ENCODE results near the gene XPR1. TPM values are rescaled to one million over a fixed set of nuclear protein-coding genes. Genes with fewer than 3 reads are reported as not detected.

Gene XPR1
- polyA plus RNA-seq, 2 donors, result 2.4 to 3.9 TPM

DNA sequence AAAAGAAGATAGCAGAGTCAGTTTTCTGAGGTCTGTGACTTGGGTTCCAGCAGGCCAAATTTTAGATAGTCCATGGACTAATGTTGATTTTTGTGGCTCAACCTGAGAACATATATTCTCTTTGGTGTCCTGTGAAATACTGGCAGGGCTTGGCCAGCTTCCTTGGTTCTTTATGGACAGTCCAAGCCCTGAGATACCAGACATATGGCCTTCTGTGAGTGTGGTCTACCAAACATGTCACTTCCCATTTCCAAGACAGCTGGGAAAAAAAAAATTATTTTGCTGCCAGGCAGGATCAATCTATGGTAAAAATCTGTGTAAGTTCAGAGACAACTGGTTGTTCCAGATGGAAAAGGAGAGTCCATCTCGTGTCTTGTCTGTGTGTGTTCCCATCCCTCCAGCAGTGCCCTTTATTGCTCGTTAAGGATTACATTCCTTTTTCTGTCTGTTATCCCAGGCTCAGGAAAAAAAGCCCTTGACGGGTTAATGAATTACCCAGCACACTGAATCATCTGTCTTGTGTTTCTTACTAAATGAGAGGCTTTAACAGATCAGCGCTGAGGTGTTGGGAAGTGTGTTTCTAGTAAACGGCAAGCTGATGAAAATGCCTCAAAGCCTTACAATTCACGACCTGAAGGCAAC, 33.4 kb upstream of the XPR1 start:
- H3K4me1 ChIP-seq (ENCODE audit: control insufficient read depth in 2 of 2, insufficient read depth in 2 of 2, low read length in 1 of 2), result peaks cover 0 to 3% of the 10 kb centered on the region in 2 donors
- no peaks in the 10 kb centered on the region for H3K36me3 ChIP-seq (ENCODE audit: control insufficient read depth in 2 of 2, insufficient read depth in 2 of 2, low read length in 1 of 2)
- H3K4me3 ChIP-seq (ENCODE audit: low read depth in 1 of 2, low read length in 2 of 2), result no peak overlapping the region
- no peaks in the 10 kb centered on the region for H3K27me3 ChIP-seq (ENCODE audit: control insufficient read depth in 1 of 2, insufficient read depth in 2 of 2, low read length in 2 of 2)
- no peak overlapping the region for H3K27ac ChIP-seq (ENCODE audit: low read depth in 2 of 2, low read length in 1 of 2)
- 26 to 28% methylated on average over 6 of the region's 6 CpGs for WGBS, 2 donors
- no peaks in the 10 kb centered on the region for H3K9me3 ChIP-seq (ENCODE audit: control insufficient read depth in 2 of 2, insufficient read depth in 1 of 2, low read depth in 1 of 2, low read length in 1 of 2)

DNA sequence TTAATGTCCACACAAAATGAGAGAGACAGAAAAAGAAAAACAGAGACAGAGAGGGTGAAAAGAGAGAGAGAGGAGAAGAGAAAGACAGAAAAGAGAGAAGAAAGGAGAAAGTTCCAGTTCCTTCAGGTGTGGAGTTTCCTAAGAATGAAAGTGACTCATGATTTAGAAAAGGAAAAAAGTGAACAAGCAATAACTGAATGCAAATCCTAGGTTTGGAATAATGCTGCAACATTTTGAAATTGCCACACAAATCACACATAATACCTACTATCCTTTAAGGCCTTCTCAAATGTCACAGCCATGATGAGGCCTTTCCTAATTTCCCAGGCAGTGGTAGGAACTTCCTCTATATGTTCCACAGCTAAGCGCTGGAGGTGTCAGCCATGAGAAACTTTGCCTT, 31.5 kb upstream of the XPR1 start:
- Histone ChIP-seq H3K4me3 (ENCODE audit: low read depth in 1 of 2, low read length in 2 of 2) (no peak overlapping the region), H3K9me3 (ENCODE audit: control insufficient read depth in 2 of 2, insufficient read depth in 1 of 2, low read depth in 1 of 2, low read length in 1 of 2) (no peaks in the 10 kb centered on the region), H3K27ac (ENCODE audit: low read depth in 2 of 2, low read length in 1 of 2) (no peak overlapping the region), H3K36me3 (ENCODE audit: control insufficient read depth in 2 of 2, insufficient read depth in 2 of 2, low read length in 1 of 2) (no peaks in the 10 kb centered on the region), H3K4me1 (ENCODE audit: control insufficient read depth in 2 of 2, insufficient read depth in 2 of 2, low read length in 1 of 2) (no peaks in the 10 kb centered on the region), H3K27me3 (ENCODE audit: control insufficient read depth in 1 of 2, insufficient read depth in 2 of 2, low read length in 2 of 2) (no peaks in the 10 kb centered on the region)
- WGBS, 2 donors, result 92 to 99% methylated on average over 1 of the region's 1 CpG

DNA sequence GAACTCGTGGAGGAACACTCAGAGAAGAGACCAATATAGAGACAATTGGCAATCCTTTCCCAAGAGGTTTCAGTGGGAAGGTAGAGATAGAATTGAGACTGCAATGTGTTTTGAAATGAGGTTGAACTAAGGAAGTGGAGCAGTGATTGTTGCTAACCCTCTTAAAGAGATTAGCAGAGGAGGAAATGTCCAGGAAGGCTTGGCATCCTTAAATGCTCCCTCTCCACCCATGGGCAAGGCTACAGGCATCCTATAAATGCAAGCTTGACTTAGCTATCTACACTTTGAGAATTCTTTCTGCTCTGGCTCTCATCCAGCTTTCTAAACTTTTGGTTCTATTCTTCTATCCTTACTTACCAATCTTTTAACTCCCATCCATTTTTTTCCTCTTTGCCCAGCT, 30.3 kb upstream of the XPR1 start:
- Histone ChIP-seq H3K36me3 (ENCODE audit: control insufficient read depth in 2 of 2, insufficient read depth in 2 of 2, low read length in 1 of 2) (no peaks in the 10 kb centered on the region), H3K9me3 (ENCODE audit: control insufficient read depth in 2 of 2, insufficient read depth in 1 of 2, low read depth in 1 of 2, low read length in 1 of 2) (no peaks in the 10 kb centered on the region), H3K27me3 (ENCODE audit: control insufficient read depth in 1 of 2, insufficient read depth in 2 of 2, low read length in 2 of 2) (no peaks in the 10 kb centered on the region), H3K4me1 (ENCODE audit: control insufficient read depth in 2 of 2, insufficient read depth in 2 of 2, low read length in 1 of 2) (no peaks in the 10 kb centered on the region), H3K27ac (ENCODE audit: low read depth in 2 of 2, low read length in 1 of 2) (no peak overlapping the region), H3K4me3 (ENCODE audit: low read depth in 1 of 2, low read length in 2 of 2) (no peak overlapping the region)
- WGBS, 2 donors, result 67 to 88% methylated on average over 1 of the region's 1 CpG

DNA sequence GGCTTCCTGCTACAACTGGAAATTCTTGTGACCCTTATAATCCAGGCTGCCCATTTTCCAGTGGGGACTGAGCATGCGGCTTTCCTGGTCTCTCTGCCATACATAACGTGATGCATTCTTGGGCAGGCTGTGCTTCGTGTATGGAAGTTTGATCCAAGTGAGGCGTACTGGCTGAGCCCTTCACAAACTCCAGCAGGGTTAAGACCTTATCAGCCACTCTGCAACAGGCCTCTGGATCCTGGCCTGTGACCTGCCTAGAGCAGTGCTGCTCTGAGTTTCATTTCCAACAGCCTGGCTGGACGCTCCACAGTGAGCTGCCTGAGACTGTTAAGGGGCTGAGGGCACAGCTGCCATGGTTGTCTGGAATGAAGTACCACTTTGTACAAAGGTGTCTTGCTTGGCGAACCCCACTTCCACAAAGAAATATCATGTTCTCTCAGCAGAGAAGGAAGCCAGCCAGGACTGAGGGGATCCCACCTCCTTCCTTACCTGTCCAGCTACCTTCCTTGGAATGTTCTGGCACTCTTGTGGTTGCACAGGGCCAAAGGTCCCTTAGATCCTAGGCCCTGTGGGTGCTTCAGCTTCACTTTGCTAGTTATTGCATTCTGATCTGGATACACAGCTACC, 28.5 kb upstream of the XPR1 start:
- H3K27me3 ChIP-seq (ENCODE audit: control insufficient read depth in 1 of 2, insufficient read depth in 2 of 2, low read length in 2 of 2), result no peaks in the 10 kb centered on the region
- H3K36me3 ChIP-seq (ENCODE audit: control insufficient read depth in 2 of 2, insufficient read depth in 2 of 2, low read length in 1 of 2), result no peaks in the 10 kb centered on the region
- no peaks in the 10 kb centered on the region for H3K4me1 ChIP-seq (ENCODE audit: control insufficient read depth in 2 of 2, insufficient read depth in 2 of 2, low read length in 1 of 2)
- no peak overlapping the region for H3K4me3 ChIP-seq (ENCODE audit: low read depth in 1 of 2, low read length in 2 of 2)
- WGBS, 2 donors, result 88 to 91% methylated on average over 6 of the region's 6 CpGs
- no peak overlapping the region for H3K27ac ChIP-seq (ENCODE audit: low read depth in 2 of 2, low read length in 1 of 2)
- no peaks in the 10 kb centered on the region for H3K9me3 ChIP-seq (ENCODE audit: control insufficient read depth in 2 of 2, insufficient read depth in 1 of 2, low read depth in 1 of 2, low read length in 1 of 2)

DNA sequence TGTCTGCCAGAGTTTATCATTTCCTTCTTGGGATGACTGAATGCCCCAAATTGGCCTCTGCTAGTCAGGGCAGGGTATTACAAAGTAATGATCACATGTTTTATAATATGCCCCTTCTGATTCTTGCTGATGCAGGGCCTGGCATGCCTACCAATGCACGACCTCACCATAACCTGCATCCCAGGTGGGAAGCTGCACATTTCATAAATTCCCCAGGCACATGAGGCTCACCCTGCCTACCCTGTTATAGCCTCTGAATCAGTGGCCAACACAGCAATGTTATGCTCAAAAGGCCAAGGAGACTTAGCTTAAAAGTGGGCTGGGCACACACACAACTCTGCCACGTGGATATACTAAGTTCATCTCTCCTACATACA, 28.0 kb upstream of the XPR1 start:
- WGBS, 2 donors, result 50 to 71% methylated on average over 2 of the region's 2 CpGs
- H3K4me1 ChIP-seq (ENCODE audit: control insufficient read depth in 2 of 2, insufficient read depth in 2 of 2, low read length in 1 of 2), result no peaks in the 10 kb centered on the region

DNA sequence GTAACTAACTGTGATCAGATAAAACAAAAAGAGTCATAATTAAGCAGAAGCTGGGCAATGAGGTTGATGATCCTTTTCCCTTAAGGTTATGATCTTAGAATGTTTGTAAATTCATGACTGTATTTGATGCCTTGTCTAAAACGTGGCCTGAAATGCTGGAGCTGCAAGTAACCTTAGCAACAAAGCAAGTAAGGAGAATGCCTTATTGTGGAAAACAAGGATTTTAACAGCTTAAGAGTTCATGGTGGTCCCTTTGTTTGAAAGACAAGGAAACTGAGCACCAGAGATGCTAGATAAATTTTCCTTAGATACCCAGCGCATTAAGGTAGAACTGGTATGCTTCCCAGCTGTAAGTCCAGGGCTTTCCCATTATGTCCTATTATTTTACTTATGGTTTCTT, 25.7 kb upstream of the XPR1 start:
- Histone ChIP-seq H3K4me1 (ENCODE audit: control insufficient read depth in 2 of 2, insufficient read depth in 2 of 2, low read length in 1 of 2) (no peaks in the 10 kb centered on the region), H3K27me3 (ENCODE audit: control insufficient read depth in 1 of 2, insufficient read depth in 2 of 2, low read length in 2 of 2) (no peaks in the 10 kb centered on the region)
- WGBS, 2 donors, result 65 to 71% methylated on average over 2 of the region's 2 CpGs

More for the DNA sequence above, 28.0 kb upstream of the XPR1 start:
- no peak overlapping the region for H3K27ac ChIP-seq (ENCODE audit: low read depth in 2 of 2, low read length in 1 of 2)
- no peak overlapping the region for H3K4me3 ChIP-seq (ENCODE audit: low read depth in 1 of 2, low read length in 2 of 2)
- no peaks in the 10 kb centered on the region for H3K9me3 ChIP-seq (ENCODE audit: control insufficient read depth in 2 of 2, insufficient read depth in 1 of 2, low read depth in 1 of 2, low read length in 1 of 2)
- H3K36me3 ChIP-seq (ENCODE audit: control insufficient read depth in 2 of 2, insufficient read depth in 2 of 2, low read length in 1 of 2), result no peaks in the 10 kb centered on the region
- no peaks in the 10 kb centered on the region for H3K27me3 ChIP-seq (ENCODE audit: control insufficient read depth in 1 of 2, insufficient read depth in 2 of 2, low read length in 2 of 2)

DNA sequence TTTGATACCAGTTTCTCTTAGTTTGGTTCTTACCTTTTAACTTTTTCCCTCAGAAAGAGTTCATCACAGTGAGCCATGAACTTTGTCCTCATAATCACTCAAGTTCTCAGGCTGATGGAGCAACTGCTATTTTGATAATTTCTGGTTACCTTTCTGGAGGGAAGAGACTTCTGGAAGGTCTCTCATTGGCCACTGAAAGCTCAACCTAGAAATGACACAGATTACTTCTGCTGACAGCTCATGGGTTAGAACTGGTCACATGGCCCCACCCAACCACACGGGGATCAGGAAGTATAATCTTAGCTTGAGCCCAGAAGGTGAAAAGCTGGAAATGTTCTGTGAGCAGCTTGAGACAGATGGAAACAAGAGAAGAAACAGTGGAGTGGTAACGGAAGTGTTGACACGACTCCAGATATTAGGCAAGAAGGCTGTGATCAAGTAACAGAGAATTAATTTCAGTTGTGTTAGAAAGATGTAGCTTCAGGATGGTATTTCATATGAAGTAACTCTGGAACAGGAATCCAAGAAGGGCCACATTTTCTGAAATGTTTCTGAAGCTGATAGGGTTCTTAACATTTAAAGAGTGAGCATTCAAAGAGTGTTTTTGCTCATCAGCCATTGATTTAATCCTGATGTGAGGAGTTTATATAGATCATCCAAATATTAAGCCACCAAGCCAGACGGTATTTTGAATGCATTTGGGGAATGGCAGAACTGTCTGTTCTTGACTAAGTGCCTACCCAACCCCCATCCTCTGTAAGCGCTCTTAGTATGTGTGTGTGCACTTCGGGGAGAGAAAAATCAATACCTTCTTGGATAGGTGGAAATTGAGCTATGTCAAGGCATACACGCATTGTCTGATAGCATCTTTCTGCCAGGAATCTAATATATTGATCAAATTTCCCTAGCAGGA, 21.9 kb upstream of the XPR1 start:
- WGBS, 2 donors, result 57 to 58% methylated on average over 7 of the region's 7 CpGs
- no peaks in the 10 kb centered on the region for H3K4me1 ChIP-seq (ENCODE audit: control insufficient read depth in 2 of 2, insufficient read depth in 2 of 2, low read length in 1 of 2)
- H3K36me3 ChIP-seq (ENCODE audit: control insufficient read depth in 2 of 2, insufficient read depth in 2 of 2, low read length in 1 of 2), result no peaks in the 10 kb centered on the region
- no peaks in the 10 kb centered on the region for H3K9me3 ChIP-seq (ENCODE audit: control insufficient read depth in 2 of 2, insufficient read depth in 1 of 2, low read depth in 1 of 2, low read length in 1 of 2)
- H3K4me3 ChIP-seq (ENCODE audit: low read depth in 1 of 2, low read length in 2 of 2), result no peak overlapping the region
- peak overlapping the region; percentile 11 to 31 for H3K27ac ChIP-seq (ENCODE audit: low read depth in 2 of 2, low read length in 1 of 2)
- H3K27me3 ChIP-seq (ENCODE audit: control insufficient read depth in 1 of 2, insufficient read depth in 2 of 2, low read length in 2 of 2), result no peaks in the 10 kb centered on the region

More for the DNA sequence above, 25.7 kb upstream of the XPR1 start:
- Histone ChIP-seq H3K27ac (ENCODE audit: low read depth in 2 of 2, low read length in 1 of 2) (no peak overlapping the region), H3K9me3 (ENCODE audit: control insufficient read depth in 2 of 2, insufficient read depth in 1 of 2, low read depth in 1 of 2, low read length in 1 of 2) (no peaks in the 10 kb centered on the region), H3K4me3 (ENCODE audit: low read depth in 1 of 2, low read length in 2 of 2) (no peak overlapping the region), H3K36me3 (ENCODE audit: control insufficient read depth in 2 of 2, insufficient read depth in 2 of 2, low read length in 1 of 2) (no peaks in the 10 kb centered on the region)

DNA sequence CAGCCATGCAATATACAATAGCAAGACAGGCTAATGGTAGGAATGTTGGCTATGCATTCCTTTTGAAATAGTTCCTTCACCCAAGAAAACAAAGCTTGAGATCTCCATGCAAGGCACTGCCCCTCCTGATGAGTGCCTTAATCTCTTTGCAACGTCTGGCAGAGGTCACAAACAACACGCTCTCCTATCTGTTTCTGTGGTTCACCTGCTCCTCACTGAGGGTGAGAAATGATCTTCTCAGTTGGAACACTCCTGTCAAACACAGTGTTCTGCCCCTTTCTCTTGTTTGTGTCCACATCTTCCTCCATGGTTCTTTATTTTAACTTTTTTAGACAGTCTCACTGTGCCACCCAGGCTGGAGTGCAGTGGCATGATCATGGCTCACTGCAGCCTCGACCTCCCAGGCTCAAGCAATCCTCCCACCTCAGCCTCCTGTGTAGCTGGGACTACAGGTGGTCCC, 21.2 kb upstream of the XPR1 start:
- H3K27me3 ChIP-seq (ENCODE audit: control insufficient read depth in 1 of 2, insufficient read depth in 2 of 2, low read length in 2 of 2), result no peaks in the 10 kb centered on the region
- 68 to 70% methylated on average over 3 of the region's 3 CpGs for WGBS, 2 donors
- H3K4me3 ChIP-seq (ENCODE audit: low read depth in 1 of 2, low read length in 2 of 2), result no peak overlapping the region
- H3K27ac ChIP-seq (ENCODE audit: low read depth in 2 of 2, low read length in 1 of 2), result peak overlapping the region; percentile 36 to 68
- H3K9me3 ChIP-seq (ENCODE audit: control insufficient read depth in 2 of 2, insufficient read depth in 1 of 2, low read depth in 1 of 2, low read length in 1 of 2), result no peaks in the 10 kb centered on the region
- no peaks in the 10 kb centered on the region for H3K4me1 ChIP-seq (ENCODE audit: control insufficient read depth in 2 of 2, insufficient read depth in 2 of 2, low read length in 1 of 2)
- no peaks in the 10 kb centered on the region for H3K36me3 ChIP-seq (ENCODE audit: control insufficient read depth in 2 of 2, insufficient read depth in 2 of 2, low read length in 1 of 2)

DNA sequence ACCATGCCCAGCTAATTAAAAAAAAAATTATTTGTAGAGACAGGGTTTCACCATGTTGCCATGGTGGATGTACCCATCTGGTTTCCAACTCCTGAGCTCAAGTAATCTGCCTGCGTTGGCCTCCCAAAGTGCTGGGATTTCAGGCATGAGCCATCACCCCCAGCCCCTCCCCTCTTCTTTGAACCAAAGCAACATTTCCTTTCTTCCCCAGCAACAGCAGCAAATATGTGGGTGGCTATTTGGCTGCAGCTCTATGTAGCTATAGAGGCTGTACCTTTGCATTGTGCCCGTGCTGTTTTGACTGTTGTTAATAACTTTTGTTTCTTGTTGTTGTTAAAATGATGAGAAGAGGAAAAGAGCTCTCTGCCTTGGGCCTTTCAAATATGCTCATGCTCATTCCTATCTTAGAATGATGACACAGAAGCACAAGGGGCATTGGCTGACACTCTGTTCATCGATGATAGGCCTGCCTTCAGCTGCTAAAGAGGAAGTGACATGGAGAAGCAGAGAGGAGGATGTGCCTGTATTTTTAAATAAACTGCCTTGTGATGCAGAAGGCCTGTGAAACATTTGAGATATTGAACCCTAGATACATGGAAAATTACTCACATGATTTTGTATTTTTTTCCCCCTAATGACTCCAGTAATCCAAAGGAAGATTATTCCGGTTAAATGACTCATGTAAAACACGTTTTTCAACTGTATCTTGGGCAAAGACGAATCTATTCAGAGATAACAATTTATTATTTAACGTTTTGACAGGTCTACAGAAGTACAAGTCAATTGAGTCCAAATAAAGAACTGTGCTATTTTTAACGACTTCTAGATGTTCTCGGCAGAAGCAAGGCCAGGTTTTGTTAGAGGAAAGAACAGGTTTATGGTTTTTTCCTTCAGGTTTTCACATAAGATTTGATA, 20.5 kb upstream of the XPR1 start:
- Histone ChIP-seq H3K9me3 (ENCODE audit: control insufficient read depth in 2 of 2, insufficient read depth in 1 of 2, low read depth in 1 of 2, low read length in 1 of 2) (no peaks in the 10 kb centered on the region), H3K27ac (ENCODE audit: low read depth in 2 of 2, low read length in 1 of 2) (peak overlapping the region; percentile 36 to 68), H3K36me3 (ENCODE audit: control insufficient read depth in 2 of 2, insufficient read depth in 2 of 2, low read length in 1 of 2) (no peaks in the 10 kb centered on the region), H3K4me3 (ENCODE audit: low read depth in 1 of 2, low read length in 2 of 2) (no peak overlapping the region), H3K4me1 (ENCODE audit: control insufficient read depth in 2 of 2, insufficient read depth in 2 of 2, low read length in 1 of 2) (peaks cover 0 to 2% of the 10 kb centered on the region in 2 donors), H3K27me3 (ENCODE audit: control insufficient read depth in 1 of 2, insufficient read depth in 2 of 2, low read length in 2 of 2) (no peaks in the 10 kb centered on the region)
- WGBS, 2 donors, result 23 to 30% methylated on average over 9 of the region's 9 CpGs
